HUES48 (cell line): ENCODE data around the gene STX17.

Source experiments
- H3K27ac ChIP-seq: one replicate; pipeline ENCODE4 v1.7.0; 2013; ENCODE audit warnings: low read depth, low read length, inconsistent platforms
- H3K27me3 ChIP-seq: 2 replicates; pipeline ENCODE4 v1.6.1; 2013; ENCODE audit warnings: mild to moderate bottlenecking, low read length; ENCODE audit not compliant: control insufficient read depth, insufficient read depth
- H3K36me3 ChIP-seq: 2 replicates; pipeline ENCODE4 v1.6.1; 2013; ENCODE audit warnings: low read length; ENCODE audit not compliant: control insufficient read depth, insufficient read depth
- H3K4me1 ChIP-seq: 2 replicates; pipeline ENCODE4 v1.6.1; 2013; ENCODE audit warnings: mild to moderate bottlenecking, low read length; ENCODE audit not compliant: control insufficient read depth, insufficient read depth
- H3K4me3 ChIP-seq: 2 replicates; pipeline ENCODE4 v1.5.1; 2013; ENCODE audit warnings: mild to moderate bottlenecking, low read depth, low read length
- H3K9ac ChIP-seq: 2 replicates; pipeline ENCODE4 v1.6.1; 2013; ENCODE audit warnings: mild to moderate bottlenecking, low read depth, low read length, moderate library complexity
- H3K9me3 ChIP-seq: 2 replicates; pipeline ENCODE4 v1.6.1; 2013; ENCODE audit warnings: low read length; ENCODE audit not compliant: control insufficient read depth, insufficient read depth

Gene STX17

DNA sequence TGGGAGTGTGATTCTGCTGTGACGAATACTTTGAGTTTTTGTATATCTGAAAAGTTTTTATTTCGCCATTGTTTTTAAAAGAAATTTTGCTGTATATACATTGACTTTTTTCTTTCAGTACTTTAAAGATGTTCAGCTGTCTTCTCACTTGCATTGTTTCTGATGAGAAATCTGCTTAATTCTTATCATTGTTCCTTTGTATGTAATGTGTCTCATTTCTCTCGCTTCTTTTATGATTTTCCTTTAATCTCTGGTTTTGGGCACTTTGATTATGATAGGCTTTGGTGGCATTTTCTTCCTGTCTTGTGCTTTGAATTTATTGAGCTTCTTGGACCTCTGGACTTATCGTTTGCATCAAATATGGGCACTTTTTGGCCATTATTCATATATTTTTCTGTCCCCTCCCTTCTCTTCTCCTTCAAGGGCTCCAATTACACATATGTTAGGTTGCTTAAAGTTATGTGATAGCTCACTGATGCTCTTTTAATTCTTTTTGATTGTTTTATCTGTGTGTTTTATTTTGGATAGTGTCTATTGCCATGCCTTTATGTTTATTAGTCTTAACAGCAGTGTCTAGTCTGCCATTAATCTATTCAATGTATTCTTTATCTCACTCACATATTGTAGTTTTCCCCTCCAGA, 30.6 kb downstream of the STX17 start:
- Histone ChIP-seq H3K27me3 (no peaks in the 10 kb centered on the region), H3K4me3 (no peak overlapping the region), H3K27ac (no peak overlapping the region), H3K9ac (no peak overlapping the region), H3K36me3 (no peaks in the 10 kb centered on the region), H3K4me1 (no peaks in the 10 kb centered on the region), H3K9me3 (no peaks in the 10 kb centered on the region)

DNA sequence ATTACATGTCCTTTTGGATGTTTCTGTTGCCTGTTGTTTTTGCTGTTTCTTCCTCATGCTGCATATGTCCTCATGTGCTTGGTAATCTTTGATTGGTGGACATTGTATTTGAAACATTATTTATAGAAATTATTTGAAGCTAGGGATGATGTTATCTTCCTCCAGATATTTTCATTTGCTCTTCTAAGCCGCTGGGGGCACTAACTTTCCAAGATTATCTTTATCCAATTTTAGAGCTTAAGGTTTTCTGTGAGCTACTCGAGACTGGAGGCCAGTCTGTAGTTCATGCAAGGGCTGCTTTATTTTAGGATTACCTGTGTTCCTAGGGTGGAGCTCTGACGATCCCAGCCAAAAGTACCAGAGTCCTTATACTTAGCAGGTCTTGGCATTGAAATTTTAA, 40.9 kb downstream of the STX17 start:
- Histone ChIP-seq H3K36me3 (no peaks in the 10 kb centered on the region), H3K27me3 (no peaks in the 10 kb centered on the region)

DNA sequence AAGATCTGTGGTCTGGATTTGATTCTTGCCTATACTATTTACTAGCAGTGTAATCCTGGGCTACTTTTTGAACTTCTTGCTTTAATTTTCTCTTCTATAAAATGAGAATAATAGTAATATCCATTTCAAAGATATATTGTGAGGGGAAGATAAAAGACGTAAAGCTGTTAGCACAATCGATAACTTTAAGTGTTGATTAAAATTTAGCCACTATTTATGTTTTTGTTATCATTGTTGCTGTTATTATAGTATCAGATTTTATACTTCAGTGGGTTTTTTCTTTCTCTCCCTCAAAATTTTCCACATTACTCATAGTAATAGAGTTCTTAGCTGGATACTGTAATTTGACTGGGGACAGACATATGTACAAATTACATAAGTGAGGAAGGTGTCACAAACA, 42.0 kb downstream of the STX17 start:
- Histone ChIP-seq H3K9ac (no peak overlapping the region), H3K4me3 (no peak overlapping the region), H3K27me3 (no peaks in the 10 kb centered on the region), H3K27ac (no peak overlapping the region), H3K4me1 (no peaks in the 10 kb centered on the region), H3K9me3 (no peaks in the 10 kb centered on the region), H3K36me3 (no peaks in the 10 kb centered on the region)

More for the DNA sequence above, 40.9 kb downstream of the STX17 start:
- no peak overlapping the region for H3K27ac ChIP-seq
- H3K4me1 ChIP-seq = no peaks in the 10 kb centered on the region
- H3K4me3 ChIP-seq = no peak overlapping the region
- no peaks in the 10 kb centered on the region for H3K9me3 ChIP-seq
- H3K9ac ChIP-seq = no peak overlapping the region

DNA sequence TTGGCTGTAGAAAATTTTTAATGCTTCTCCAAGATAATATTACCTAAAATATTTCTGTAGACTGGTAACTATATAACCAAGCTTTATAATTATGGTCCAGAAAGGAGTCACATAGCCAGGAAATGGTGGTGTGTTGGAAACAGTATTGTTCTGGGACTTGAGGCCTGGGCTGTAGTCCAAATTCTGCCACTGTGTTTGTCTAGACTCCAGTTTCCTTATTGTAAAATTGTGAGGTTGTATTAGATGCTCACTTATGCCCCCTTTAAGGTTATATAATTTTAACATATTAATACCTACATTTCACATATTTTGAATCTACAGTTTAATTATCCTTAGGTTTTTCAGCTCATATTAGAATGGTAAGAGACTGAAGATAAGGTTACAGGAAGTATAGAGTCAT, 42.4 kb downstream of the STX17 start:
- Histone ChIP-seq H3K9me3 (no peaks in the 10 kb centered on the region), H3K27ac (no peak overlapping the region), H3K4me3 (no peak overlapping the region), H3K27me3 (no peaks in the 10 kb centered on the region), H3K36me3 (no peaks in the 10 kb centered on the region), H3K9ac (no peak overlapping the region), H3K4me1 (no peaks in the 10 kb centered on the region)

DNA sequence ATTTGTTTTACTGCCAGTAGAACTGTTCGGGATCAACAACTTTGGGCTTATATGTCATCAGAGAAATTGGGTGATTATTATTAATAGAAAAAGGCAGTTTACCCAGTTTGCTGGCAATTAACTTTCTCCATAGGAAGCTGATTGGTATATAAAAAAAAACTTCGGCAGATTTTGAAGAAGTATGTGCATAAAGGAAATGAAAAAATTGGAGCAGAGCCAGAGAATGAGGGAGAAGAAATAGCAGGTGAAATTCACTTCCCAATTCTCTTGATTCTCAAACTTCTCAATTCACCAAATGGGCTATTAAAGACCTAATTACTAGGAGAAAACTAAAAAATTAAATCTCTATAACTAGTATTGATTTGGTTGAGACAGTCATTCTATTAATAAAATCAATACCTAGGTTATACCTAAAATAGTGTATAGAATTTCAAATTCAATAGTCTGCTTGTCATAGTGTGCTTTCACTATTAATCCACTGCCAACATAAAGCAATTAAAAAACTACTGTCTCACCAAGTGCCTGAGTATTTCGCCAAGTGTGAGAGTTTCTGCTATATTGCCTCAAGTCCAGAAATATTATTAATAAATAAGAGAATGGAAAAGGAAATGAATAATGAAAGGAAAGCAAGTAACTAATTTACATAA, 47.5 kb downstream of the STX17 start:
- no peaks in the 10 kb centered on the region for H3K9me3 ChIP-seq
- H3K9ac ChIP-seq = no peak overlapping the region
- no peaks in the 10 kb centered on the region for H3K27me3 ChIP-seq
- no peak overlapping the region for H3K4me3 ChIP-seq
- H3K27ac ChIP-seq = no peak overlapping the region
- H3K36me3 ChIP-seq = no peaks in the 10 kb centered on the region
- H3K4me1 ChIP-seq = no peaks in the 10 kb centered on the region

DNA sequence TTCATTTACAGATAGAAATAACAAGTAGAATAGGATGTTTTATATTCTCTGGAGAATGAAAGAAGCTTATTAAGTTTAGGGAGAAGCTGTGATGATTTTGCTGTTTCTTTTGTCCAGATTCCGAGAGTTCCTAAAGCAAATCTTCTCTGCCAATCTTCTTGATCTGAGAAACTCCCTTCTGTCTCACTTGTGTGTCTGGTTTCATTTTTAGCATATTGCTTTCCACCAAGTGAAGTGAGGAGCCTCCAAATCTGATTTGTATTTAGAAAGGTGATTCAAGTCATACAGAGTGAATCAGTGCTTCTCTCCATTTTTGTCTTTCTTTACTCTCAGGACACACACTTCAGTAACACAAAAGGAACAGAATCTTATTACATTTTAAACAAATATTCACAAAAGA, 48.4 kb downstream of the STX17 start:
- Histone ChIP-seq H3K9ac (no peak overlapping the region), H3K9me3 (no peaks in the 10 kb centered on the region)

DNA sequence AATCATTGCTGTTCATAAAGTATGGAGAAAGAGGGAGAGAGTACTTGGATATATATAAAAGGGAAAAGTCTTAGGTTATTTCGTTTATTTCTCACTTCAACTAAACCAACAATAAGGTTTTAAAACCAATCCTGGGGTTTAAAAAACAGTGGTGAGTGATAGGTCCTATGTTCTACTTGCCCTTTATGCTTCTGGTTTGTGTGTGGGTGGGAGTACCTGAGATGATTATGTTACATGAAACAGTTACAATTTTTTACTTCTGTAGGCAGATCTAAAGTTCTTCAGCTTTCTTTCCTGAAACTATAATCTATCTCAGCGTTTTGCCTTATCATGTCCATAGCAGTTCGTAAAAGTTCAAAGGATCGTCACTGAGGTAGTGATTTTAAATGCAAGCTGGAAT, 49.2 kb downstream of the STX17 start:
- H3K4me3 ChIP-seq = no peak overlapping the region

More for the DNA sequence above, 48.4 kb downstream of the STX17 start:
- Histone ChIP-seq H3K27ac (no peak overlapping the region), H3K36me3 (no peaks in the 10 kb centered on the region), H3K27me3 (no peaks in the 10 kb centered on the region), H3K4me3 (no peak overlapping the region), H3K4me1 (no peaks in the 10 kb centered on the region)

DNA sequence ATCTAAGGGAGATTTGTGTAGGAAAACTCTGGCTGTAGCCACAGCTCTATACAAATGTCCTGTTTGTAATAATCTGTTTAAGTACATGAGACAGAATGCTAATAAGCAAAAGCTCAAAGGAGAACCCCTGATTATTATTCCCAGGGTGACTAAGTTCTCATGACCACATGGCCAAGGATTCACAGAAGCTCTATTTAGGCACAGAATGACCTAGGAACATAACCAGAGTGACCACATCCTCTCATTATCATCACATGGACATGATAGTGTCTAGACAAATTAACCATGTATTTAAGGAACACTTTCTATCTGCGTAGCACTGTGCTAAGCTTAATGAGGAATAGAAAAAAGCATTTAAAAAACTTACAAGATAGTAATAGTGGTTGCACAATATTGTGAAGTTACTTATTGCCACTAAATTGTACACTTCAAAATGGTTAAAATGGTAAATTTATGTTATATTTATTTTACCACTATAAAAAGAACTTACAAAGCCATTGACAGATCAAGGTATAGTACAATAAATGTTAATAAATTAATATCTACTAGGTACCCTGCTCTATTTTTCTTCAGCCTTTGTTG, 56.3 kb downstream of the STX17 start:
- Histone ChIP-seq H3K27ac (no peak overlapping the region), H3K27me3 (no peaks in the 10 kb centered on the region), H3K9me3 (no peaks in the 10 kb centered on the region), H3K9ac (no peak overlapping the region), H3K4me3 (no peak overlapping the region), H3K36me3 (0 out of 2 replicates have a peak, but pooled peaks cover 3% of the 10 kb centered on the region), H3K4me1 (peaks cover 18% of the 10 kb centered on the region)

More for the DNA sequence above, 49.2 kb downstream of the STX17 start:
- H3K36me3 ChIP-seq = no peaks in the 10 kb centered on the region
- H3K27ac ChIP-seq = no peak overlapping the region
- no peaks in the 10 kb centered on the region for H3K4me1 ChIP-seq
- H3K9me3 ChIP-seq = no peaks in the 10 kb centered on the region
- H3K9ac ChIP-seq = no peak overlapping the region
- no peaks in the 10 kb centered on the region for H3K27me3 ChIP-seq

DNA sequence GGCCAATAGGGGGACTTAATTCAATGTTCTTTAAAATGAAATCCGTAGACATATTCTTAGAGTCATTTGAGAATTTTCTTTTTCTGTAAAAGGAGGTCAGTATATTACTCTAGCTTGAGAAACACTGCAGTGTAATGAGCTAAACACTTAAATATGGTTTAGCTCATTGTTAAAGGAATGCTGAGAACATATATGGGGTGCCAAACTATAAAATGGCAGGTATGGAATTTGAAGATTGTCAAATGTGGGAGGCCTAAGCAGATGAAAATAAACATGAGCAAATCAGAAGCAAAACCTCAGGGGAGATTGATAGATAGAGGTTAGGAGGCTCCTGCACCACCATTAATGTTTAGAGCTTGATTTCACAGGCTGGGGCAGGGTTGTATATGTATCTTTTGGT, 57.9 kb downstream of the STX17 start:
- no peak overlapping the region for H3K4me3 ChIP-seq

DNA sequence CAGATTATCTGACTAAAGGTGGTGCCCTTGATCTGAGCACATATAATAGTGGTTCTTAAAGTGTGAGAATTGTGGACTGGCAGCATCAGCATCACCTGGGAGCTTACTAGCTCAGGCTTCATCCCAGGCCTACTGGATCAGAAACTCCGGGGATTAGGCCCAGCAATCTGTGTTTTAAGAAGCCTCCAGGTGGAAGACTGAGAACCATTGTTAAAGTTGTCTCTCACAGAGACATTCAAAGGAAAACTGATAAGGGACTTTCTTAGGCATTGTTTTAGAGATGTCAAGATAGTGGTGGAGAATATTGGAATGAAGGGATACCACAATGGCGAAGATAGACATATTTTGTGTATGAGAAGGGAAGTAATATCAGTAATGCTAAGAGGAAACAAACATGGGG, 59.5 kb downstream of the STX17 start:
- Histone ChIP-seq H3K4me3 (no peak overlapping the region), H3K4me1 (peaks cover 26% of the 10 kb centered on the region), H3K36me3 (no peaks in the 10 kb centered on the region), H3K27me3 (no peaks in the 10 kb centered on the region), H3K9me3 (no peaks in the 10 kb centered on the region), H3K27ac (peak overlapping the region; percentile 7), H3K9ac (no peak overlapping the region)

More for the DNA sequence above, 57.9 kb downstream of the STX17 start:
- H3K4me1 ChIP-seq = peaks cover 26% of the 10 kb centered on the region
- no peaks in the 10 kb centered on the region for H3K27me3 ChIP-seq
- no peaks in the 10 kb centered on the region for H3K9me3 ChIP-seq
- no peak overlapping the region for H3K9ac ChIP-seq
- 0 out of 2 replicates have a peak, but pooled peaks cover 3% of the 10 kb centered on the region for H3K36me3 ChIP-seq
- H3K27ac ChIP-seq = no peak overlapping the region

DNA sequence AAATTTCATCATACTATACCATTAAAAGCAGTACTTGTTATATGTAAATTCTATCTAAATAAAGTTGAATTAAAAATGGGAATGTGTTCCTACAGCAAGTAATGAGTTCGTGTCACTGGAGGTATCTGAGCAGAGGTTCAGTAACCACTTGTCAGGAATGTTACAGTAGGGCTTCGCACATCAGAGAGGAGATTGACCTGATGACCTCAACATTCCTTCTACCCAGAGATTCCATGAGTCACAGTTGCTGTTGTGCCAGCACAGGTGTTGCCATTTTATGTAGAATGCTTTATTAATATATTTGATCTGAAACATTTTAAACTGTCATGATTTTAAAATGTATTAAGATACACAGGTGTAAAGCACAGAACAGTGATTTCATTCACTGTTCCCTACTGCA, 60.3 kb downstream of the STX17 start:
- Histone ChIP-seq H3K36me3 (no peaks in the 10 kb centered on the region), H3K4me3 (no peak overlapping the region), H3K9me3 (no peaks in the 10 kb centered on the region)

More for the DNA sequence above, 60.3 kb downstream of the STX17 start:
- Histone ChIP-seq H3K4me1 (peaks cover 26% of the 10 kb centered on the region), H3K27me3 (no peaks in the 10 kb centered on the region), H3K27ac (peak overlapping the region; percentile 77), H3K9ac (no peak overlapping the region)
